NCI-H2107 treated with DMSO at 0.1 percent for 48 hours (cell line): Measurements from ENCODE around the gene DAB1.

Experiments used
- DNase-seq: peaks from one replicate; lab custom pipeline; 2025; ENCODE audit not compliant: unreplicated experiment; lab: John Stamatoyannopoulos, UW

Gene DAB1

GRCh38 chr1:57131701-57132394 lies 292.0 kb downstream of the DAB1 start:
- no peak for DNase-seq

DNA sequence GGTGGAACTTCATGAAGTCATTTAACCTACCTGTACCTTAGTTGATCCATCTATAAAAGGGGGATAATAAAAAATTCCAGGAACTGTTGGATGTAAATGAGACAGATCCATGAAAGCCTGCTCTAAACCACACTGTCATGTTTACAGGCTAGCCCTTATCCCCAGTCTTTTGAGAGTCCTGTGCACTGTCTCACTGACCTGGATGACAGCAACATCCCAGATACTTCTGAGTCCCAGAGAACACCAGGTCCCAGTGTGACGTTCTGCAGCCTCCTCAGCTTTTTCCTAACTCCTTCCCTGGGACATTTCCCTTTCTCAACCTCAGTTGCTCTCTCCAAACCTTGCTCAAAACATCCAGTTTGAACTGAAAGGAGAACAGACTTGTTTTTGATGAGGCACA lies 292.6 kb downstream of the DAB1 start:
- no peak for DNase-seq

DNA sequence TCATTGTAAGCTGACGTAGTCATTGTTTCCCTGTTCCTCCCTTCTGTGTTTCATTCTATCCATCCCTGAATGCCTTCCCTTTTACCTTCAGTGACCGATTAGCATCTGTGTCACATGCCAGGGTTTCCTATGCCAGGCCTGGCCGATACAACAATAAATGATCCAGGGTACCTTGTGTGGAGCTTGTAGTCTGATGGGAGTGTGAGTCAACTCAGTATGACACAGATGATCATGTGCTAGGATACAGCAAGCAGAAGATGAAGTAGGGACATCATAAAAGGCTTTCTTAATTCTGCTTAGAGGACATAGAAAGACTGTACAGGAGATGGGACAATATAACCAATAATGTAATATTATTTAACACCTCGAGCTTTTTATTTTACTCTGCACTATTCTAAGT lies 294.0 kb downstream of the DAB1 start:
- no peak for DNase-seq

DNA sequence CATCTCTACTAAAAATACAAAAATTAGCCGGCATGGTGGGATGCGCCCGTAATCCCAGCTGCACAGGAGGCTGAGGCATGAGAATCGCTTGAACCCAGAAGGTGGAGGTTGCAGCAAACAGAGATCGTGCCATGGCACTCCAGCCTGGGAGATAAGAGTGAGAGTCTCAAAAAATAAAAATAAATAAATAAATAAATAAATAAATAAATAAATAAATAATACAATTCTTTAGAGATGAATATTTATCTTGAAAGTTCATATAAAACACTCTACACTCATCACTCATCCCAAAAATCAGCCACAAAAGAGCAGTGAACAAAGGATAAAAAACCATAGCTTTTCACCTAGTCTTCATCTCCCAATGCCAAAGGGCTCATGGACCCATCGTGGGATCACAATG lies 295.9 kb downstream of the DAB1 start:
- DNase-seq = no peak

DNA sequence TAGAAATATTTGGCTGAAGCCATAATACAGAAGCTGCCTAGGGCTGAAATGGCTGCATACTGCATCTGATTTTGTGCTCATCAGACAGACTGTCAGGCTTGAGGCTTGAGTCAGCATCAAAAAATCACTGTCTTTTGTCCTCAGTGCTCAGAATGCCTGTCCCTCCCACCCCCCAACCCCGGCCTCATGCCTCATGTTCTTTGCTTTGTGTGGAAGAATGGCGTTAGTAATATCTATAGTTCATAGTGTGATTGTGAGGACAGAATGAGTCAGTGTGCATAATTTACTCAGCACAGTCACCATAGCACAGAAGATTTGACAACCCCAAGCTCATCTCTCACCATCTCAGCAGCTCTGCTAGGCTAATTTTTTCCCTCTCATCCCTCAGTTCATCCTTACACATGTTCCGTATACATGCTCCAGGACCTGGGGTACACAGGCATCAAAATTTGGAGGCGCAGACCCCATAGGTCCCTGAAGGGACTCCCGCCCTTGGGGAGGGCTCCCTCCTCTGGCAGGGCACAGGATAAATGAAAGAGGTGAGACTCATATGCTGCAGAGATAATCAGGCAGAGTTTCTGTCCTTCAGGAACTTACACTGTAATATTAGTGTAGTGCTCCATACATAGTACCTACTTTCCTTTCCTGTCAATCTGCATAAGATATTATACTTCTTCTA lies 299.0 kb downstream of the DAB1 start:
- DNase-seq = no peak

DNA sequence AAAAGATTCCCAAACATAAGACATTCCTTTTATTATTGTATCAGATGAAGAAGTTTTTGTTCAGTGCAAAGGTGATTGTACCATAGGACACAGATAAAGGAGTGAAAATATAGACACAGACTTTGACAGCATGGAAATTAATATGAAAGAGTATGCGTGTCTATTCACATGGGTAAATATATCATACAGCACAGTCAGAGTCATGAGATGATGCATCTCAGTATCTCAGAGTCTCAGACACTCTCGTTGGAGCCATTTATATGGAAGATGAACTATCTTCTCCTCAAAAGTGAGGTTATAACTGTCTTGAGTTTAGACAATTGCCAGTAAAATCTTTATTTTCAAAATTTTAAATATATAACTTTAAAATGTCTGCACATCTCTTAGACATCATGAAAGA lies 299.7 kb downstream of the DAB1 start:
- DNase-seq = no peak

- DNase-seq = no peak
These were observed 301.8 kb downstream of the DAB1 start for GRCh38 chr1:57122031-57122430.

- DNase-seq = no peak
These were observed 304.8 kb downstream of the DAB1 start for GRCh38 chr1:57118948-57119603.

DNA sequence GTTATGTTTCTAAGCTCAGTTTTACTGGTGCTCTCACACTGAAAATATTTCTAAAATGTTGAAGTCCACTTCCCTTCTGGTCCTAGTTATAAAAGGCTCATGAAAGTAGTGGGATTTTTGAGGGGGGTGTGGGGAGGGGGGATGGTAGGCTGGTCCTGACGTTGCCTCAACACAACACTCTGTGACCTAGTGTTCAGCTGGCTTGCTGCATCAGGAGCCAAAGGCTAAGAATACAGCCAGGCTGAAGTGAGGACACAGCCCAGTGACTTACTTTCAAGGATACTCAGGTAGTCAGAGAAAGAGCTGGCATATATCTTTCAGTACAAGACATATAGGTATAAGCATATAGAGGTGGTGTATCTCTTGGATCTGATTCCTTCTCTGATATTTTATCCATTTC lies 306.1 kb downstream of the DAB1 start:
- no peak for DNase-seq

- DNase-seq = no peak
These were observed 307.0 kb downstream of the DAB1 start for GRCh38 chr1:57116871-57117270.

- DNase-seq = no peak
These were observed 308.7 kb downstream of the DAB1 start for GRCh38 chr1:57115030-57115614.

DNA sequence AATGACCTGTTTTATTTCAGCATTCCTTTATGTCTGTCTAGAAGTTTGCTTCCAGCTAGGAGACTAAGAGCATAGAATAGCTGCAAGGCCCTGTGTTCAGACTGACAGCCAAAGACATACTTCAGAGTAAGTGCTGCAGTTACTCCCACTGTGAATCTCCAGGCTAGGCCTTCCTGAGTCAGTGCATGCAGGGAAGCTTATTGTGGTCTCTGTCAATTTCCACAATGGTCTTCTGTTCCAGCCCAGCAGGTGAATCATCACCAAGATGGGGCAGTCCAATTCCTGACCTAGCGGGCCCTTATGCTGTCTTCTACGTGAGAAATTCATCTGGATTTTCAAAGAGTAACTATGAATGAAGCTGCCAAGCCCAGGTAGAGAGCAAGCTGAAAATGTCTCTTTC lies 311.7 kb downstream of the DAB1 start:
- DNase-seq = no peak

DNA sequence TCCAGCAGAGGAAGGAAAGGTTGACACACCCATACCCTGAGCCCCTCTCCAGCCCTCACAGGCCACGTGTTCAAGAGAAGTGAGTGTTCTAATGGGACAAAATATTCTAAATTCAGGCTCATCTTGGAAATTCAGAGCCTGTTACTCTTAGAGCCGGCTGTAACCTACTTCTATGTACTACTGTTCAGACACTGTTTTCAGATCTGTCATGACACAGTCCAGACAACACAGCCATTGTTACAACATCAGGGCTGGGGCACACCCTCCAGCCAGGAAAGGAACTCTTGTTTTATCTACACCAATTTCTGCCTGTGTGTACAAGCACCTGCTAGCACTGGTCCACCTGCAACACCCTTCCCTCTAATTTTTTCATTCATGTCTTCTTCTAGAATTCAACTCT lies 312.7 kb downstream of the DAB1 start:
- no peak for DNase-seq

- no peak for DNase-seq
These were observed 314.0 kb downstream of the DAB1 start for GRCh38 chr1:57109883-57110282.

DNA sequence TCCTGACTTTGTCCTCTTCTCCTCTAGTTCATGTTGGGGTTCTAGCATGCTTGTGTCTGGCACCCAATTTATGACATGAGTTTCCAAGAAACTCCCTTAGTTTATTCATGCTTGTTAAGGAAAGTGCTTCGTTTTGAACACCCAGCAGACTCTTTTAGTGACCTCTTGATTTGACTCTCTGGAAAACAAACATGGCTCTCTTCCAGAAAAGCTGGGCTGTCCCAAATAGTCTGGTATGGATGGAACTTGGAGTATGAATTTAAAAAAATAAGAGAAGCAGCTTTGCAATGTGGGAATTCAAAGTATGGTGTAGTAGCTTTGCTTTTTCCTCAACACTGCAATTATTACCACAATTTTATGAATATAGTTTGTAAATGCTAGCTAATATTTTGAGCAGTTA lies 314.6 kb downstream of the DAB1 start:
- no peak for DNase-seq

GRCh38 chr1:57106296-57106695 lies 317.6 kb downstream of the DAB1 start:
- DNase-seq = no peak

DNA sequence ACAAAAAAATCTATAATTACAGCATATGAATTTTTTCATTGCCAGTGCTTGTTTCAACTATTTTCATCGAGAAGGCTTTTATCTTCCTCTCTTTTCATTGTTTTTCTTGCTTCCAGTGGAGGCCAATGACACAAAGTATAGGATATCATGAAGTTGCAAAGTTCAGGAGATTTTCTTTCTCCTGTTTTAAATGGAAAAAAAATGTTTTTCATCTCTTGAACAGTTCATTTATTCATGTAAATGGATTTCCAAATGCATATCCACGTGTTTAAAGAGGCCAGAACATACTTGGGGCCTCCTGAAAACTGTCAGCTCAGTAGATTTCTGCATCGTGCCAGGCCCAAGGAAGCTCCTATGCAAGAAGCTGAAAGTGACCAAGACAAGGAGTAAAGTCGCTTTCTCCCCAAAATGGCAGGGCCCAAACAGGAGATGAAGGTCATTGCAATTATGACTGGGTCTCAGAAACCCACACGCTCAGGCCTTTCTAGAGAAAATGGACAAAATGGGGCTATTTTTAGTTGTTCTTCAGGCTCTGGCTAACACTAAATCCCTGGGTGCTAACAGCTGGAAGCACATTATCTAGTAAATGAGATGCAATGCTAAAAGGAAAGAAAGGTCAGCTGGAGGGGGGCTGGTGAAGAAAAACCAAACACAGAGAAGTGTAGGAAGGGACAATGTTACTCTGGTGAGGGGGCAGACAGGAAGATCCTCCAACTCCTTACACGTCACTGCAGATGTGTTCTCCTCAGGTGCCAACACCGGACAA lies 321.1 kb downstream of the DAB1 start:
- DNase-seq = no peak

DNA sequence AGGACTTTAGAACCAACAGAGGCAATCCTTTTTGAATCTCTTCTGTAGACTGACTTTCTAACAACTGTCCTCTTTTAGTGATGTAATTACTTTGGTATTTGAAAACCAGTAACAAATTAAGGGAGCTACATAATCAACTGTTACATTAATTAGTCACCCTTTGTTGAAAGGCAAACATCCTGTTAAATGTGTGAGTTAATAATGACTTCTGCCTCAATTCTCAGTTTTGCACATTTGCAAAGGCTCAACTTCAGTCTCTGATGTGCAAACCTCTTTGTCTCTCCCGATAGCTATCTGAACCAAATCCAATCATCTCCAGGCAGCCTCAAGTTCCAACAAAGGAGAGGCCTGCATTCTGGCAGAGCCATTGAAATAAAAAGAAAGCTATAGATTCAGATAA lies 322.7 kb downstream of the DAB1 start:
- no peak for DNase-seq

DNA sequence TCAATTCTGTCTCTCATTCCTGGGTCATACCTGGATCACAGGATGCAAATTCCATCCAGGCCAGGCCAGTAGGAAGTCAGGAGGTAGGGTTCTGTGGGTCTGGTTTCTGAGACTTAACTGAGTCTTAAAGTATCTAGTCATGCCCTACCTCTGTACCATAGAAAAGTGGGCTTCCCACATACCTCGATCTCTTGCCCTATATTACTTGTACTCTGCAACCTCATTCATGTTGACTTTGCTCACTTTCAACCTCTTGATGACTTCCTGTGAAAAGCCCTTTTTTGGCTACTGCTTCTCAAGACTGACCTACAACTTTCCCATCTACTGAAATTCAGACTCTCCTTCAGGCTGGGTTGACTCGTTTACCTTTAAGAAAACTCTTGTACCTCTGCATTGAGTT lies 329.1 kb downstream of the DAB1 start:
- DNase-seq = no peak

- no peak for DNase-seq
These were observed 330.7 kb downstream of the DAB1 start for GRCh38 chr1:57093122-57093521.

DNA sequence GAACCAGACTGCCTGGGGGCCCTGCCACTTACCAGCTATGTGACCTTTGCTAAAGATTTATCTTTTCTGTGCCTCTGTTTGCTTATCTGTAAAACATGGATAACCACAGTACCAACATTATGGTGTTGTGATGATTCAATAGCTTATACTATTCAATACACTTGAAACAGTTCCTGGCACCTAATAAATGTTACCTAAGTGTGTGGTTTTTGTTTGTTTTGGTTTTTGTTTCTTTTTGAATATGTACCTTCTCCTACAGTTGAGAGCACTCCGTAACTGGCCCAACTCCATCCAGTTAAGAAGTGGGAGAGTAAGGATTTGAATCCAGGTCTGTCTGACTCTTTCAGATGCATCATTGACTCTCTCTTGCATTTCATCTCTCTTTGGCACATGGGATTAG lies 332.2 kb downstream of the DAB1 start:
- DNase-seq = no peak
